HG03025 (cell line): ENCODE data around the gene CORO2B.

Source experiments
- ATAC-seq: cut with Tn5 transposase; IDR thresholded peaks from one replicate; pipeline ENCODE4 v1.9.1; 2021; ENCODE audit warnings: mild to moderate bottlenecking, moderate library complexity; ENCODE audit not compliant: unreplicated experiment, low FRiP score

Gene CORO2B

GRCh38 chr15:68571582-68571981 lies 7.2 kb upstream of the CORO2B start:
- no peak for ATAC-seq

- no peak for ATAC-seq
Measured at GRCh38 chr15:68572309-68572708, 6.5 kb upstream of the CORO2B start.

- no peak for ATAC-seq
Measured at GRCh38 chr15:68572921-68573320, 5.9 kb upstream of the CORO2B start.

GRCh38 chr15:68574046-68574445 lies 4.7 kb upstream of the CORO2B start:
- ATAC-seq, result no peak

- no peak for ATAC-seq
Measured at GRCh38 chr15:68574629-68575028, 4.2 kb upstream of the CORO2B start.

GRCh38 chr15:68576235-68576892 lies 2.4 kb upstream of the CORO2B start:
- ATAC-seq, result no peak

GRCh38 chr15:68578175-68578979 lies 416 bp upstream of the CORO2B start:
- no peak for ATAC-seq

- ATAC-seq, result no peak
Measured at GRCh38 chr15:68580026-68580882, 1.5 kb downstream of the CORO2B start.

- no peak for ATAC-seq
Measured at GRCh38 chr15:68580883-68581155, 2.0 kb downstream of the CORO2B start.

- no peak for ATAC-seq
Measured at GRCh38 chr15:68581725-68582124, 2.9 kb downstream of the CORO2B start.

GRCh38 chr15:68582236-68582635 lies 3.4 kb downstream of the CORO2B start:
- no peak for ATAC-seq

GRCh38 chr15:68582864-68583263 lies 4.1 kb downstream of the CORO2B start:
- no peak for ATAC-seq

- no peak for ATAC-seq
Measured at GRCh38 chr15:68583321-68583720, 4.5 kb downstream of the CORO2B start.

GRCh38 chr15:68583936-68584755 lies 5.4 kb downstream of the CORO2B start:
- no peak for ATAC-seq

- no peak for ATAC-seq
Measured at GRCh38 chr15:68584756-68585573, 6.2 kb downstream of the CORO2B start.

GRCh38 chr15:68585574-68586273 lies 6.9 kb downstream of the CORO2B start:
- ATAC-seq, result no peak

- no peak for ATAC-seq
Measured at GRCh38 chr15:68586274-68586961, 7.6 kb downstream of the CORO2B start.

- ATAC-seq, result no peak
Measured at GRCh38 chr15:68587769-68588385, 9.1 kb downstream of the CORO2B start.
